ENCODE results near the gene CDC14A. TPM values are rescaled to one million over a fixed set of nuclear protein-coding genes. Genes with fewer than 3 reads are reported as not detected.

Gene CDC14A
- total RNA-seq, 2 donors from 2014 or later: 186 to 281 TPM

GRCh38 chr1:100343897-100344296 lies 8.4 kb upstream of the CDC14A start:
- Mint-ChIP-seq H3K27me3 (no peaks in the 10 kb centered on the region), H3K27ac (no peak overlapping the region), H3K36me3 (ENCODE audit: low read depth) (peaks cover 2% of the 10 kb centered on the region), H3K4me1 (peaks cover 2% of the 10 kb centered on the region), H3K4me3 (no peak overlapping the region)
- no peaks in the 10 kb centered on the region for H3K9me3 ChIP-seq (ENCODE audit: control insufficient read depth, low read length, poor library complexity, severe bottlenecking)
- ATAC-seq (no peak), DNase-seq (no peak)

- H3K4me1 Mint-ChIP-seq: peaks cover 2% of the 10 kb centered on the region
- no peak for ATAC-seq
- no peak overlapping the region for H3K27ac Mint-ChIP-seq
- DNase-seq: no peak
- no peaks in the 10 kb centered on the region for H3K27me3 Mint-ChIP-seq
- H3K4me3 Mint-ChIP-seq: no peak overlapping the region
- peaks cover 2% of the 10 kb centered on the region for H3K36me3 Mint-ChIP-seq (ENCODE audit: low read depth)
- no peaks in the 10 kb centered on the region for H3K9me3 ChIP-seq (ENCODE audit: control insufficient read depth, low read length, poor library complexity, severe bottlenecking)
Observed at GRCh38 chr1:100344774-100345173, 7.5 kb upstream of the CDC14A start.

GRCh38 chr1:100346387-100346786 lies 5.9 kb upstream of the CDC14A start:
- H3K4me1 Mint-ChIP-seq: no peaks in the 10 kb centered on the region
- H3K27ac Mint-ChIP-seq: no peak overlapping the region
- DNase-seq (no peak), ATAC-seq (no peak)
- H3K9me3 ChIP-seq (ENCODE audit: control insufficient read depth, low read length, poor library complexity, severe bottlenecking): no peaks in the 10 kb centered on the region
- H3K27me3 Mint-ChIP-seq: no peaks in the 10 kb centered on the region
- no peak overlapping the region for H3K4me3 Mint-ChIP-seq
- H3K36me3 Mint-ChIP-seq (ENCODE audit: low read depth): peaks cover 2% of the 10 kb centered on the region

GRCh38 chr1:100347009-100347966 lies 5.0 kb upstream of the CDC14A start:
- ATAC-seq (no peak), DNase-seq (no peak)
- Mint-ChIP-seq H3K4me1 (peaks cover 4% of the 10 kb centered on the region), H3K27me3 (no peaks in the 10 kb centered on the region), H3K27ac (no peak overlapping the region), H3K36me3 (ENCODE audit: low read depth) (peaks cover 6% of the 10 kb centered on the region), H3K4me3 (no peak overlapping the region)
- H3K9me3 ChIP-seq (ENCODE audit: control insufficient read depth, low read length, poor library complexity, severe bottlenecking): no peaks in the 10 kb centered on the region

- H3K4me3 Mint-ChIP-seq: no peak overlapping the region
- no peak overlapping the region for H3K27ac Mint-ChIP-seq
- DNase-seq: no peak
- H3K27me3 Mint-ChIP-seq: no peaks in the 10 kb centered on the region
- no peaks in the 10 kb centered on the region for H3K9me3 ChIP-seq (ENCODE audit: control insufficient read depth, low read length, poor library complexity, severe bottlenecking)
- peaks cover 10% of the 10 kb centered on the region for H3K4me1 Mint-ChIP-seq
- no peak for ATAC-seq
- peaks cover 14% of the 10 kb centered on the region for H3K36me3 Mint-ChIP-seq (ENCODE audit: low read depth)
Observed at GRCh38 chr1:100348549-100349144, 3.7 kb upstream of the CDC14A start.

- H3K4me1 Mint-ChIP-seq: peaks cover 15% of the 10 kb centered on the region
- H3K36me3 Mint-ChIP-seq (ENCODE audit: low read depth): peaks cover 18% of the 10 kb centered on the region
- no peaks in the 10 kb centered on the region for H3K9me3 ChIP-seq (ENCODE audit: control insufficient read depth, low read length, poor library complexity, severe bottlenecking)
- ATAC-seq (no peak), DNase-seq (no peak)
- no peak overlapping the region for H3K4me3 Mint-ChIP-seq
- no peaks in the 10 kb centered on the region for H3K27me3 Mint-ChIP-seq
- H3K27ac Mint-ChIP-seq: no peak overlapping the region
Observed at GRCh38 chr1:100349246-100349645, 3.1 kb upstream of the CDC14A start.

GRCh38 chr1:100350787-100351094 lies 1.6 kb upstream of the CDC14A start:
- no peak for ATAC-seq
- H3K27ac Mint-ChIP-seq: peak overlapping the region; percentile 100
- no peak for DNase-seq
- H3K4me1 Mint-ChIP-seq: peaks cover 27% of the 10 kb centered on the region
- no peaks in the 10 kb centered on the region for H3K9me3 ChIP-seq (ENCODE audit: control insufficient read depth, low read length, poor library complexity, severe bottlenecking)
- H3K36me3 Mint-ChIP-seq (ENCODE audit: low read depth): peaks cover 28% of the 10 kb centered on the region
- H3K4me3 Mint-ChIP-seq: peak overlapping the region; percentile 100
- no peaks in the 10 kb centered on the region for H3K27me3 Mint-ChIP-seq

- Mint-ChIP-seq H3K4me1 (peaks cover 33% of the 10 kb centered on the region), H3K27ac (peak overlapping the region; percentile 100), H3K27me3 (no peaks in the 10 kb centered on the region), H3K4me3 (peak overlapping the region; percentile 100), H3K36me3 (ENCODE audit: low read depth) (peaks cover 33% of the 10 kb centered on the region)
- DNase-seq: peak; percentile 81 to 85 (median 81)
- peak; percentile 80 for ATAC-seq
- no peaks in the 10 kb centered on the region for H3K9me3 ChIP-seq (ENCODE audit: control insufficient read depth, low read length, poor library complexity, severe bottlenecking)
Observed at GRCh38 chr1:100351095-100351887, 1.0 kb upstream of the CDC14A start.

- peak overlapping the region; percentile 100 for H3K27ac Mint-ChIP-seq
- peaks cover 36% of the 10 kb centered on the region for H3K36me3 Mint-ChIP-seq (ENCODE audit: low read depth)
- no peaks in the 10 kb centered on the region for H3K27me3 Mint-ChIP-seq
- peak overlapping the region; percentile 100 for H3K4me3 Mint-ChIP-seq
- ATAC-seq (no peak), DNase-seq (peak; percentile 18 to 19 (median 18))
- peaks cover 46% of the 10 kb centered on the region for H3K4me1 Mint-ChIP-seq
- no peaks in the 10 kb centered on the region for H3K9me3 ChIP-seq (ENCODE audit: control insufficient read depth, low read length, poor library complexity, severe bottlenecking)
Observed at GRCh38 chr1:100353071-100353801, 930 bp downstream of the CDC14A start.

- Mint-ChIP-seq H3K27me3 (no peaks in the 10 kb centered on the region), H3K4me1 (peaks cover 50% of the 10 kb centered on the region), H3K36me3 (ENCODE audit: low read depth) (peaks cover 38% of the 10 kb centered on the region), H3K4me3 (peak overlapping the region; percentile 100), H3K27ac (peak overlapping the region; percentile 100)
- ATAC-seq: no peak
- DNase-seq: no peak
- no peaks in the 10 kb centered on the region for H3K9me3 ChIP-seq (ENCODE audit: control insufficient read depth, low read length, poor library complexity, severe bottlenecking)
Observed at GRCh38 chr1:100353988-100354387, 1.7 kb downstream of the CDC14A start.

- H3K9me3 ChIP-seq (ENCODE audit: control insufficient read depth, low read length, poor library complexity, severe bottlenecking): no peaks in the 10 kb centered on the region
- H3K4me3 Mint-ChIP-seq: peak overlapping the region; percentile 100
- ATAC-seq (no peak), DNase-seq (peak in 1 of 3 donors; percentile 10)
- H3K27ac Mint-ChIP-seq: peak overlapping the region; percentile 100
- H3K4me1 Mint-ChIP-seq: peaks cover 58% of the 10 kb centered on the region
- no peaks in the 10 kb centered on the region for H3K27me3 Mint-ChIP-seq
- H3K36me3 Mint-ChIP-seq (ENCODE audit: low read depth): peaks cover 40% of the 10 kb centered on the region
Observed at GRCh38 chr1:100354971-100355394, 2.7 kb downstream of the CDC14A start.

- peak overlapping the region; percentile 100 for H3K27ac Mint-ChIP-seq
- ATAC-seq (peak; percentile 36), DNase-seq (no peak)
- no peaks in the 10 kb centered on the region for H3K9me3 ChIP-seq (ENCODE audit: control insufficient read depth, low read length, poor library complexity, severe bottlenecking)
- H3K36me3 Mint-ChIP-seq (ENCODE audit: low read depth): peaks cover 42% of the 10 kb centered on the region
- peak overlapping the region; percentile 79 for H3K4me3 Mint-ChIP-seq
- no peaks in the 10 kb centered on the region for H3K27me3 Mint-ChIP-seq
- H3K4me1 Mint-ChIP-seq: peaks cover 74% of the 10 kb centered on the region
Observed at GRCh38 chr1:100358210-100358609, 5.9 kb downstream of the CDC14A start.

Measured in T-helper 17 cell (primary cell).